Measurements from ENCODE around the gene PLPP6.

DNA sequence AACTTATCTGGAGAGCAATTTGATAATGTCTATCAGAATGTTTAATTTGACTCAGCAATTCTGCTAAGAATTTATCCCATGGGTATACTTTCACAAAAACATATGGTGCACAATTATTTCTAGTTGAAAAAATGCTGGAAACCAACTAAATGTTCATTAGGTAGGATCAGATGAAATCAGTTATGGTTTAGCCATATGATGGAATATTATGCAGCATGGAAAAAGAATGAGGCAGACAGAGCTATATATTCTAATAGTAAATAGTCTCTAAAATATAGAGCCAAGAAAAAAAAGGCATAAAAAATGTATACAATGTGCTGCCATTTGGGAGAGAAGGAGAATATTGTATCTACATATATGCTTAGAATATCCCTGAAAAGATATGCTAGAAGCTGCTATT, 7.8 kb downstream of the PLPP6 start:
- TF ChIP-seq EZH2 (IDR thresholded peaks at IDR 0.05; ENCODE audit: borderline replicate concordance, low read depth, low read length, severe bottlenecking) (no peak), POLR2A (IDR thresholded peaks at IDR 0.05; ENCODE audit: low read depth, low read length) (no peak), JUN (IDR thresholded peaks at IDR 0.05; ENCODE audit: borderline replicate concordance, insufficient read depth, insufficient read length, low read depth) (no peak)
- TF ChIP-seq, protein P1, sequence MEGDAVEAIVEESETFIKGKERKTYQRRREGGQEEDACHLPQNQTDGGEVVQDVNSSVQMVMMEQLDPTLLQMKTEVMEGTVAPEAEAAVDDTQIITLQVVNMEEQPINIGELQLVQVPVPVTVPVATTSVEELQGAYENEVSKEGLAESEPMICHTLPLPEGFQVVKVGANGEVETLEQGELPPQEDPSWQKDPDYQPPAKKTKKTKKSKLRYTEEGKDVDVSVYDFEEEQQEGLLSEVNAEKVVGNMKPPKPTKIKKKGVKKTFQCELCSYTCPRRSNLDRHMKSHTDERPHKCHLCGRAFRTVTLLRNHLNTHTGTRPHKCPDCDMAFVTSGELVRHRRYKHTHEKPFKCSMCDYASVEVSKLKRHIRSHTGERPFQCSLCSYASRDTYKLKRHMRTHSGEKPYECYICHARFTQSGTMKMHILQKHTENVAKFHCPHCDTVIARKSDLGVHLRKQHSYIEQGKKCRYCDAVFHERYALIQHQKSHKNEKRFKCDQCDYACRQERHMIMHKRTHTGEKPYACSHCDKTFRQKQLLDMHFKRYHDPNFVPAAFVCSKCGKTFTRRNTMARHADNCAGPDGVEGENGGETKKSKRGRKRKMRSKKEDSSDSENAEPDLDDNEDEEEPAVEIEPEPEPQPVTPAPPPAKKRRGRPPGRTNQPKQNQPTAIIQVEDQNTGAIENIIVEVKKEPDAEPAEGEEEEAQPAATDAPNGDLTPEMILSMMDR (IDR thresholded peaks at IDR 0.05; ENCODE audit: extremely low read depth in 1 of 2, insufficient read depth in 1 of 2, low read depth in 1 of 2, low read length in 2 of 2) = no peak
